OCI-LY1 (cell line): Measurements from ENCODE around the gene AR.

Source experiments
- EZH2 ChIP-seq: fragments of 200-600 bp; sonication (generic), shearing (Covaris generic); IDR thresholded peaks from 2 replicates; pipeline ENCODE4 v1.8.0; 2017; ENCODE audit warnings: borderline replicate concordance, mixed run types, mild to moderate bottlenecking, antibody characterized with exemption, low read length, moderate library complexity, mixed read lengths
- TF ChIP-seq, protein P1 (sequence below): fragments of 200-600 bp; sonication (generic), shearing (Covaris generic); IDR thresholded peaks from 2 replicates; pipeline ENCODE4 v1.5.1; 2017; ENCODE audit warnings: mild to moderate bottlenecking, antibody characterized with exemption, low read length, moderate library complexity, mixed read lengths

DNA sequence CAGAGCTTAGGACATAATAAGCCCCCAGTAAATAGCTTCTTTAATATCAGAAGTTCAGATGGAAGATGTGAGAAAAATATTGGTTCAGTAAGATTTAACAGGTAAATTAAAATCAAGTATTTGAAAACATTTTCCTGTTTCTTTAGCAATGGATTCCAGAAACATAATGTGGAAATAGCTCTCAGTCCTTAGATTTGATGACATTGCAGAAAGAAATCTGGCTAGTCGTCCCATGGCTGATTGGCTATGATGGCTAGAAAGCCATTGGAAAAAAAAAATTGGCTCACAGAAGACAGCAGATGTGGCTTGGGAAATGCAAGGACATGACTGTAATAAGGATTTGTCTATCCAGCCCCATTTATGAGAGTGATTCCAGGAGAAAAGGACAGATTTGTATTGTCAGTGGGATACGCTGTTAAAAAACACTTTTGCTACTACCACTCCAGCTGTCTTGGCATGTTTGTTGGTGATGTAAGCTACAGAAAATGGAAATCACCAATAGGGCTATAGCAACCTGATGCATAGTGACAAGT, 78.3 kb downstream of the AR start:
- TF ChIP-seq, protein P1, sequence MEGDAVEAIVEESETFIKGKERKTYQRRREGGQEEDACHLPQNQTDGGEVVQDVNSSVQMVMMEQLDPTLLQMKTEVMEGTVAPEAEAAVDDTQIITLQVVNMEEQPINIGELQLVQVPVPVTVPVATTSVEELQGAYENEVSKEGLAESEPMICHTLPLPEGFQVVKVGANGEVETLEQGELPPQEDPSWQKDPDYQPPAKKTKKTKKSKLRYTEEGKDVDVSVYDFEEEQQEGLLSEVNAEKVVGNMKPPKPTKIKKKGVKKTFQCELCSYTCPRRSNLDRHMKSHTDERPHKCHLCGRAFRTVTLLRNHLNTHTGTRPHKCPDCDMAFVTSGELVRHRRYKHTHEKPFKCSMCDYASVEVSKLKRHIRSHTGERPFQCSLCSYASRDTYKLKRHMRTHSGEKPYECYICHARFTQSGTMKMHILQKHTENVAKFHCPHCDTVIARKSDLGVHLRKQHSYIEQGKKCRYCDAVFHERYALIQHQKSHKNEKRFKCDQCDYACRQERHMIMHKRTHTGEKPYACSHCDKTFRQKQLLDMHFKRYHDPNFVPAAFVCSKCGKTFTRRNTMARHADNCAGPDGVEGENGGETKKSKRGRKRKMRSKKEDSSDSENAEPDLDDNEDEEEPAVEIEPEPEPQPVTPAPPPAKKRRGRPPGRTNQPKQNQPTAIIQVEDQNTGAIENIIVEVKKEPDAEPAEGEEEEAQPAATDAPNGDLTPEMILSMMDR = no peak
- TF ChIP-seq EZH2 = no peak
